A549 (cell line): ENCODE data around the gene STOX1. TPM values are rescaled to one million over a fixed set of nuclear protein-coding genes. Genes with fewer than 3 reads are reported as not detected.

Experiments used
- ATAC-seq, 2 experiments: fragments of 200-7000 bp in 1 of 2; fragments of >200 bp in 1 of 2; cut with Nextera tagmentation in 1 of 2; cut with Tn5 transposase in 1 of 2; 3 replicates each; pipeline versions ENCODE4 v1.8.0 to v1.9.1; 2018 to 2020; ENCODE audit warnings: mild to moderate bottlenecking in 1 of 2, moderate library complexity in 1 of 2
- CTCF ChIA-PET: fragments of 300-600 bp; sonication (Branson Sonifier 250); formaldehyde crosslinking; extraction: SDS; loops from one replicate; lab custom pipeline; 2021; ENCODE audit warnings: antibody characterized with exemption, inconsistent platforms; lab: Yijun Ruan, JAX
- POLR2A ChIA-PET: fragments of 350-600 bp; formaldehyde crosslinking; extraction: SDS; loops from one replicate; lab custom pipeline; 2021; ENCODE audit warnings: antibody characterized with exemption, inconsistent platforms; lab: Yijun Ruan, JAX
- DNase-seq, 2 experiments: peaks; one replicate each; pipeline versions ENCODE4 v3.0.0 to v3.0.0-alpha.2; 2011 to 2016; ENCODE audit warnings: low read depth in 1 of 2, low spot score in 1 of 2
- FAIRE-seq: peaks from 2 replicates; lab custom pipeline; 2011; peaks lifted over from hg19 to GRCh38; lab: Jason Lieb, UNC
- H3K27ac ChIP-seq, 2 experiments: fragments of >200 bp; sonication (Bioruptor Twin); formaldehyde crosslinking; 3 replicates each; pipeline ENCODE4 v1.5.1; 2016 to 2017
- H3K4me1 ChIP-seq: fragments of >200 bp; sonication (Bioruptor Twin); formaldehyde crosslinking; 3 replicates; pipeline ENCODE4 v1.6.1; 2016
- H3K4me2 ChIP-seq: fragments of >200 bp; sonication (Bioruptor Twin); formaldehyde crosslinking; 3 replicates; pipeline ENCODE4 v1.6.1; 2016
- H3K4me3 ChIP-seq: fragments of >200 bp; sonication (Bioruptor Twin); formaldehyde crosslinking; 3 replicates; pipeline ENCODE4 v1.5.1; 2016
- H3K9me3 ChIP-seq: fragments of >200 bp; sonication (Bioruptor Twin); formaldehyde crosslinking; 3 replicates; pipeline ENCODE4 v1.6.1; 2016
- BCL3 ChIP-seq: fragments of >200 bp; sonication (Bioruptor Twin); formaldehyde crosslinking; IDR thresholded peaks from 3 replicates; pipeline ENCODE4 v1.6.1; 2016
- BHLHE40 ChIP-seq: IDR thresholded peaks from 2 replicates; pipeline ENCODE4 v1.6.1; 2012; ENCODE audit warnings: low read depth, low read length, inconsistent platforms
- CBX8 ChIP-seq: fragments of 200-600 bp; sonication (generic); IDR thresholded peaks from 2 replicates; pipeline ENCODE4 v1.6.1; 2016
- CHD2 ChIP-seq: fragments of 150-350 bp; IDR thresholded peaks from 2 replicates; pipeline ENCODE4 v1.6.1; 2014; ENCODE audit warnings: low read length; ENCODE audit not compliant: partially characterized antibody
- ESRRA ChIP-seq: fragments of 150-350 bp; IDR thresholded peaks from 2 replicates; pipeline ENCODE4 v1.6.1; 2014; ENCODE audit warnings: mild to moderate bottlenecking, low read length, borderline replicate concordance
- FOSB ChIP-seq: fragments of 250-450 bp; sonication (Bioruptor Pico); IDR thresholded peaks from 2 replicates; pipeline ENCODE4 v1.5.0; 2020; ENCODE audit warnings: mild to moderate bottlenecking, moderate library complexity
- HDAC2 ChIP-seq: fragments of 200-600 bp; sonication (generic); IDR thresholded peaks from 2 replicates; pipeline ENCODE4 v1.6.1; 2016
- HES2 ChIP-seq: fragments of >200 bp; sonication (Bioruptor Twin); formaldehyde crosslinking; IDR thresholded peaks from 2 replicates; pipeline ENCODE4 v1.6.1; 2016
- HOXB5 ChIP-seq: fragments of 250-450 bp; sonication (Bioruptor Pico); IDR thresholded peaks from 2 replicates; pipeline ENCODE4 v1.5.0; 2020; ENCODE audit warnings: mild to moderate bottlenecking, moderate library complexity
- KDM5A ChIP-seq: fragments of 200-600 bp; sonication (generic); IDR thresholded peaks from 2 replicates; pipeline ENCODE4 v1.6.1; 2016; ENCODE audit warnings: antibody characterized with exemption, mild to moderate bottlenecking
- MAX ChIP-seq: IDR thresholded peaks from 2 replicates; pipeline ENCODE4 v1.6.1; 2012
- MAZ ChIP-seq: fragments of 150-350 bp; IDR thresholded peaks from 2 replicates; pipeline ENCODE4 v1.6.1; 2014; ENCODE audit warnings: antibody characterized with exemption, low read depth, low read length, borderline replicate concordance
- MYC ChIP-seq: IDR thresholded peaks from 2 replicates; pipeline ENCODE4 v1.6.1; 2012; ENCODE audit warnings: mild to moderate bottlenecking, inconsistent platforms, low read length, improper control_type of control experiment, borderline replicate concordance
- NFE2L2 ChIP-seq: fragments of 150-350 bp; conservative IDR thresholded peaks from 2 replicates; pipeline ENCODE4 v1.6.1; 2014; ENCODE audit warnings: low read length
- NR3C1 ChIP-seq: fragments of >200 bp; sonication (Bioruptor Twin); formaldehyde crosslinking; IDR thresholded peaks from 3 replicates; pipeline ENCODE4 v1.6.1; 2017
- RAD21 ChIP-seq, 2 experiments: fragments of >200 bp in 1 of 2; sonication (Bioruptor Twin) in 1 of 2; formaldehyde crosslinking in 1 of 2; IDR thresholded peaks in 1 of 2; conservative IDR thresholded peaks in 1 of 2; 2 replicates in 1 of 2; 3 replicates in 1 of 2; pipeline ENCODE4 v1.6.1; 2012 to 2018; ENCODE audit warnings: inconsistent platforms in 1 of 2
- RARB ChIP-seq: fragments of 250-450 bp; sonication (Bioruptor Pico); IDR thresholded peaks from 2 replicates; pipeline ENCODE4 v1.8.0; 2021; ENCODE audit warnings: mild to moderate bottlenecking, moderate library complexity
- RCOR1 ChIP-seq: fragments of 150-350 bp; IDR thresholded peaks from 2 replicates; pipeline ENCODE4 v1.6.1; 2014; ENCODE audit warnings: antibody characterized with exemption, low read length, low read depth
- RNF2 ChIP-seq: fragments of 200-600 bp; sonication (generic); IDR thresholded peaks from 2 replicates; pipeline ENCODE4 v1.6.1; 2016; ENCODE audit warnings: low read depth, mild to moderate bottlenecking, antibody characterized with exemption, moderate library complexity, borderline replicate concordance
- SREBF2 ChIP-seq: fragments of 450-650 bp; IDR thresholded peaks from 2 replicates; pipeline ENCODE4 v1.6.1; 2014; ENCODE audit warnings: mild to moderate bottlenecking, moderate library complexity
- TFCP2L1 ChIP-seq: fragments of 250-450 bp; sonication (Bioruptor Pico); IDR thresholded peaks from 2 replicates; pipeline ENCODE4 v1.5.0; 2021; ENCODE audit warnings: mild to moderate bottlenecking
- TP53 ChIP-seq: fragments of 250-450 bp; sonication (Bioruptor Pico); IDR thresholded peaks from 2 replicates; pipeline ENCODE4 v1.5.0; 2021; ENCODE audit warnings: mild to moderate bottlenecking, moderate library complexity
- USF2 ChIP-seq: fragments of 450-650 bp; IDR thresholded peaks from 2 replicates; pipeline ENCODE4 v1.6.1; 2014; ENCODE audit warnings: antibody characterized with exemption
- ZNF302 ChIP-seq: fragments of 250-450 bp; sonication (Bioruptor Pico); IDR thresholded peaks from 2 replicates; pipeline ENCODE4 v1.9.0; 2021; ENCODE audit warnings: inconsistent platforms, mild to moderate bottlenecking, moderate library complexity
- WGBS: methylation state at CpG from one replicate; pipeline ENCODE4 v1.1.6; 2017; ENCODE audit errors: missing lambda C conversion rate; 5-methylcytosine and 5-hydroxymethylcytosine counted together
- polyA plus RNA-seq, 4 experiments: library from polyadenylated mRNA; depleted of rRNA in 3 of 4; stranded (reverse); fragments of >200 nt; fragmentation: RNase III in 1 of 4; extraction: RNeasy Plus Mini Kit Qiagen cat#74134 plus additional on column Dnase treatment in 1 of 4; gene quantifications; 2 replicates in 3 of 4; 3 replicates in 1 of 4; pipeline ENCODE4 v1.2.3, GENCODE V29; 2011 to 2017

The STOX1 gene
- polyA plus RNA-seq, 2 of the 4 experiments (the other 2 are of a cell fraction), result 0.94 to 1.6 TPM

- 72% methylated on average over 5 of the region's 5 CpGs for WGBS
- H3K4me3 ChIP-seq, result no peak overlapping the region
- no peak for ATAC-seq
- ChIA-PET POLR2A (no interaction called here), CTCF (interaction anchor here (0.6 to 0.9 kb wide), 2 partner anchors 28 to 51 kb away, joined by 3 to 4 read pairs; no protein-coding TSS in a partner anchor)
- no peak overlapping the region for H3K4me2 ChIP-seq
- no peak for TF ChIP-seq ZNF302 (CRISPR knock-in tag)
- no peak for TF ChIP-seq ESRRA
- TF ChIP-seq CBX8, result no peak
- TF ChIP-seq RAD21 (conservative IDR thresholded peaks at IDR 0.05 in 1 of 2, IDR thresholded peaks at IDR 0.05 in 1 of 2), result no peak
- TF ChIP-seq HDAC2, result no peak
- no peak for TF ChIP-seq FOSB (CRISPR knock-in tag)
- no peak for TF ChIP-seq RNF2
- no peak for TF ChIP-seq RCOR1
- no peak for TF ChIP-seq BHLHE40
- no peak for TF ChIP-seq BCL3
- TF ChIP-seq MAX, result no peak
- TF ChIP-seq NFE2L2, result no peak
- TF ChIP-seq HES2, result no peak
- TF ChIP-seq MAZ, result no peak
- no peaks in the 10 kb centered on the region for H3K9me3 ChIP-seq
- H3K4me1 ChIP-seq, result no peaks in the 10 kb centered on the region
- no peak for FAIRE-seq
- no peak overlapping the region for H3K27ac ChIP-seq
- no peak for DNase-seq
Measured at GRCh38 chr10:68831961-68832455, 4.7 kb downstream of the STOX1 start.

GRCh38 chr10:68832601-68833000, 5.3 kb downstream of the STOX1 start:
- Histone ChIP-seq H3K27ac (no peak overlapping the region), H3K4me2 (no peak overlapping the region), H3K9me3 (no peaks in the 10 kb centered on the region), H3K4me1 (no peaks in the 10 kb centered on the region), H3K4me3 (no peak overlapping the region)
- FAIRE-seq (no peak), ATAC-seq (no peak), DNase-seq (no peak)
- no peak for TF ChIP-seq HOXB5 (CRISPR knock-in tag)
- no peak for TF ChIP-seq HES2
- no peak for TF ChIP-seq NR3C1
- TF ChIP-seq MYC, result no peak
- no peak for TF ChIP-seq ESRRA
- no peak for TF ChIP-seq RARB
- TF ChIP-seq CHD2, result no peak
- TF ChIP-seq TFCP2L1 (CRISPR knock-in tag), result no peak
- TF ChIP-seq KDM5A, result no peak
- TF ChIP-seq ZNF302 (CRISPR knock-in tag), result no peak
- no peak for TF ChIP-seq SREBF2
- TF ChIP-seq TP53, result no peak
- TF ChIP-seq USF2, result no peak
- WGBS, result 83% methylated on average over 4 of the region's 4 CpGs
- ChIA-PET POLR2A (no interaction called here), CTCF (interaction anchor here (0.9 kb wide), 1 partner anchor 51 kb away, joined by 3 read pairs; no protein-coding TSS in a partner anchor)
